A673 (cell line): ENCODE results near the gene SHCBP1. TPM values are rescaled to one million over a fixed set of nuclear protein-coding genes. Genes with fewer than 3 reads are reported as not detected.

Source experiments
- BruUV-seq: library from RNA; stranded (reverse); fragments of 400-500 nt; replicated peaks from 2 replicates; lab custom pipeline; 2021; lab: Mats Ljungman, UMichigan
- CTCF ChIA-PET: fragments of 300-600 bp; sonication (Branson Sonifier 250); formaldehyde crosslinking; loops from one replicate; lab custom pipeline; 2022; ENCODE audit warnings: antibody characterized with exemption; lab: Charles Lee
- POLR2A ChIA-PET: fragments of 300-600 bp; sonication (Branson Sonifier 250); formaldehyde crosslinking; loops from one replicate; lab custom pipeline; 2022; ENCODE audit warnings: antibody characterized with exemption; ENCODE audit not compliant: low non-redundant PET; lab: Charles Lee
- DNase-seq: peaks from one replicate; pipeline ENCODE4 v3.0.0-alpha.2; 2015; ENCODE audit warnings: low spot score
- H3K27ac ChIP-seq: fragments of 200-600 bp; sonication (generic); 2 replicates; pipeline ENCODE4 v1.5.1; 2016; ENCODE audit warnings: mixed run types, low read depth, mild to moderate bottlenecking, mixed read lengths, antibody characterized with exemption, low read length; ENCODE audit not compliant: poor library complexity, severe bottlenecking
- H3K27me3 ChIP-seq: fragments of 200-600 bp; sonication (generic); replicated peaks from 2 replicates; pipeline ENCODE4 v1.6.1; 2017; ENCODE audit warnings: mixed run types, low read depth, mild to moderate bottlenecking, mixed read lengths, antibody characterized with exemption, low read length; ENCODE audit not compliant: insufficient read depth, poor library complexity
- H3K36me3 ChIP-seq: fragments of 200-600 bp; sonication (generic); 2 replicates; pipeline ENCODE4 v1.6.1; 2016; ENCODE audit warnings: mixed run types, mild to moderate bottlenecking, mixed read lengths, antibody characterized with exemption, low read length; ENCODE audit not compliant: insufficient read depth, poor library complexity, severe bottlenecking
- H3K4me1 ChIP-seq: fragments of 200-600 bp; sonication (generic); 2 replicates; pipeline ENCODE4 v1.6.1; 2017; ENCODE audit warnings: mixed run types, mild to moderate bottlenecking, mixed read lengths, antibody characterized with exemption, low read length; ENCODE audit not compliant: insufficient read depth, poor library complexity, severe bottlenecking
- H3K4me3 ChIP-seq: fragments of 200-600 bp; sonication (generic); 2 replicates; pipeline ENCODE4 v1.5.1; 2016; ENCODE audit warnings: low read depth, mixed run types, mild to moderate bottlenecking, mixed read lengths, low read length; ENCODE audit not compliant: poor library complexity, severe bottlenecking
- H3K9me3 ChIP-seq: fragments of 200-600 bp; sonication (generic); 2 replicates; pipeline ENCODE4 v1.6.1; 2016; ENCODE audit warnings: mixed run types, low read depth, mild to moderate bottlenecking, mixed read lengths, antibody characterized with exemption, low read length; ENCODE audit not compliant: poor library complexity, severe bottlenecking
- CTCF ChIP-seq: fragments of 300-800, 200-600 bp; sonication (generic); conservative IDR thresholded peaks from 2 replicates; pipeline ENCODE4 v1.5.1; 2017; ENCODE audit warnings: low read depth, mild to moderate bottlenecking, antibody characterized with exemption, low read length, moderate library complexity, mixed read lengths
- EZH2 ChIP-seq: fragments of 200-600 bp; sonication (generic); IDR thresholded peaks from 2 replicates; pipeline ENCODE4 v1.6.1; 2017; ENCODE audit warnings: borderline replicate concordance, low read depth, mild to moderate bottlenecking, mixed read lengths, antibody characterized with exemption, low read length; ENCODE audit not compliant: poor library complexity, severe bottlenecking
- intact Hi-C: fragments of 100-400 bp; cut with micrococcal nuclease; formaldehyde crosslinking; loops from one replicate; pipeline ENCODE4 v1.10.0; 2022; ENCODE audit not compliant: unreplicated experiment
- total RNA-seq: library from RNA; stranded (reverse); gene quantifications from 2 replicates; pipeline ENCODE4 v1.2.3, GENCODE V29; 2021

The SHCBP1 gene
- total RNA-seq, 1 experiment from 2014 or later, result 46.5 TPM

DNA sequence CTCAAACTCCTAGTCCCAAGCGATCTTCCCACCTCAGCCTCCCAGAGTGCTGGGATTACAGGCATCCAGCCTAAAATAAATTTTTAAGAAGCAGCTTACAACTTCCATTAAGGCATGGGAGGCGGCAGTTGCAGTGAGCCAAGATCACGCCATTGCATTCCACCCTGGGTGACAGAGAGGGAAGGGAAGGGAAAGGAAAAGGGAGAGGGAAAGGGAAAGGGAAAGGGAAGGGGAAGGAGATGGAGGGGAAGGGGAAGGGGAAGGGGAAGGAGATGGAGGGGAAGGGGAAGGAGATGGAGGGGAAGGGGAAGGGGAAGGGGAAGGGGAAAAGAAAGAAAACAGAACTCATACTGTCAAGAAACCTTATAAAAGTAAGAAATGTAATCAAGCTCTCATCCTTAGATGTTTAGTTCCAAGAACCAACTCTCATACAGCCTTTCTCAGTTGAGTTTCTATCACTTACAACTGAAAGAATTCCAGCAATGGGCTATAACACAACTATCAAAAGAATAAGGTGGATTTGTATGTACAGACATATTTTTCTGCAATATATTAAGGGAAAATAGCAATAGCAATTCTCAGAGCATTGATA lies 43.1 kb downstream of the SHCBP1 start:
- Histone ChIP-seq H3K4me1 (no peaks in the 10 kb centered on the region), H3K27me3 (no peaks in the 10 kb centered on the region), H3K9me3 (no peaks in the 10 kb centered on the region), H3K27ac (no peak overlapping the region), H3K4me3 (no peak overlapping the region), H3K36me3 (peaks cover 22% of the 10 kb centered on the region)
- POLR2A ChIA-PET, result no interaction called here
- intact Hi-C loops, result no loop called here
- no peak for DNase-seq
- CTCF ChIA-PET, result no interaction called here
- no TSS peak for BruUV-seq
- TF ChIP-seq CTCF (no peak), EZH2 (no peak)

DNA sequence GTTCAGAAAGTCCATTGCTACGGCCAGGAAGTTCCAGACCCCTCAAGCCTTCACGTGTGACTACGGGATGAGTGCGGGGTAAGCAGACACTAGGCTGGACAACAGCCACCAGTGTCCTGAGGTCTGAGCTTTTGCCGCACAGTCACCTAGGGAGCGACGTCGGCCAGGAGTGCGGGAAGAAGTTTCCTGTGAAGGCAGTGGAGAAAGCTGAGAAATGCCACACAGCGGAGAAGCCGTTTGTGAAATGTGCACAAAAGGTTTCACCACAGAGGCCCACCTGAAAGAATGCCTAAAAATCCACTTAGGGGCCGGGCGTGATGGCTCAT lies 47.4 kb downstream of the SHCBP1 start:
- TF ChIP-seq EZH2, result no peak
- TF ChIP-seq CTCF, result no peak
- Histone ChIP-seq H3K27me3 (no peaks in the 10 kb centered on the region), H3K9me3 (no peaks in the 10 kb centered on the region), H3K27ac (no peak overlapping the region), H3K4me3 (no peak overlapping the region), H3K36me3 (no peaks in the 10 kb centered on the region), H3K4me1 (no peaks in the 10 kb centered on the region)
- no peak for DNase-seq
- BruUV-seq, result no TSS peak
- ChIA-PET POLR2A (no interaction called here), CTCF (no interaction called here)
- intact Hi-C loops, result no loop called here

DNA sequence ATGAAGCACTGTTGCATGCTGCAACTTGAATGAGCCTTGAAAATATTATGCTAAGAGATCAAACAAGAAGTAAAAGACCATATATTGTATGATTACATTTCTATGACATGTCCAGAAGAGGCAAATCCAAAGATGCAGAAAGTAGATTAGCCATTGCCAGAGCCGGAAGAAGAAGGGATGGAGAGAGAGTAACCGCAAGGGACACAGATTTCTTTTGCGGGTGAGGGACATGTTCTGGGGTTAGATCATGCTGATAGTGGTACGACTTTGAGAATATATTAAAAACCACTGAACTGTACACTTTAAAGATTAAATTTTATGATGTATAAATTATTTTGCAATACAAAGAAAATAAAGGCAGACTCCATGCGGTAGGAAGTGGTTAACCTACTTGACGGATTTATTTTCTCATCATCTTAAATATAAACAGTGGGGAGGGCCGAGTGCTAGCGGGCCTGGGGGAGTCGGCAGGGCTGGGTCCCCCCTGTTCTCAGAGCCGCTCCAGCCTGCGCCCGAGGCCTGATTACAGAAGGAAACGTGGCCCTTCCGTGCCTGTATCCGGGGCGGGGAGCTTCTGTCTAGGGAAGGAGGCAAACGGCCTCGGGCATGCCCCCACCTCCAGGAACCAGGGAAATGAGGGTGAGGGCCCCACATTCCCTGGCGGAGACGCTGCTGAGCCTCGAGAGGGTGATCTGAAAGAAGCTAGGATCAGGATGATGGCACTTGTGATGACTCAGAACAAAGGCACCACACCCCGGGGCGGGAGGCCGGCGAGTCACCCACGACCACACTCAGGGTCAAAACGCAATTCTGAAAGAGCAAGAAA lies 48.0 kb downstream of the SHCBP1 start:
- no peaks in the 10 kb centered on the region for H3K36me3 ChIP-seq
- no peaks in the 10 kb centered on the region for H3K4me1 ChIP-seq
- TF ChIP-seq EZH2 (no peak), CTCF (no peak)
- ChIA-PET POLR2A (no interaction called here), CTCF (no interaction called here)
- no TSS peak for BruUV-seq
- no peak overlapping the region for H3K27ac ChIP-seq
- no peak overlapping the region for H3K4me3 ChIP-seq
- intact Hi-C loops, result no loop called here
- no peaks in the 10 kb centered on the region for H3K9me3 ChIP-seq
- no peaks in the 10 kb centered on the region for H3K27me3 ChIP-seq
- DNase-seq, result no peak
